Measurements from ENCODE around the gene LYL1. TPM values are rescaled to one million over a fixed set of nuclear protein-coding genes. Genes with fewer than 3 reads are reported as not detected.

Gene LYL1
- total RNA-seq, 2 donors from 2014 or later: 1.1 to 1.6 TPM

DNA sequence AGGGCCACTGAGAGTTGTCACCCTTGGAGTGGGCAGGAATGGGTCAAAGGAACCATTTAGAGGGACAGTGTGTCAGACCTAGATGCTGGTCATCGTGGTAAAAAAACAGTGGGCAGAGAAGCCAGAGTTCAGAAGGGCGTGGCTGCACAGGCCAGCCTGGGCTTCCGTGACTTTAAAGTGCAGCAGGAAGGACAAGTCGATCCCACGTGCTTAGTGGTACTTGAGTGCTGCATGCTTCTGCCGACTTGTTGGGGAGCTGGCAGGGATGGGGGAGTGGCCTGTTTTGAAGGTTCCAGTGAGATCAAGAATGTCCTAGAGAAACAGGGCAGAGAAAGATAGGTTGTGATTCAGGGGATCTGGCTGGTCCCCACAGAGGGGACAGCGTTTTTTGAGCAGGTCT lies 17.0 kb downstream of the LYL1 start:
- no peak overlapping the region for H3K27ac Mint-ChIP-seq
- H3K9me3 Mint-ChIP-seq: no peaks in the 10 kb centered on the region
- no peaks in the 10 kb centered on the region for H3K36me3 Mint-ChIP-seq (ENCODE audit: low read depth)

GRCh38 chr19:13083627-13084026 lies 19.0 kb downstream of the LYL1 start:
- H3K9me3 Mint-ChIP-seq: no peaks in the 10 kb centered on the region
- no peaks in the 10 kb centered on the region for H3K4me1 Mint-ChIP-seq
- no peak for ATAC-seq (replicated peaks)
- H3K4me3 Mint-ChIP-seq: no peak overlapping the region
- no peaks in the 10 kb centered on the region for H3K27me3 Mint-ChIP-seq
- no peak overlapping the region for H3K27ac Mint-ChIP-seq
- no peaks in the 10 kb centered on the region for H3K36me3 Mint-ChIP-seq (ENCODE audit: low read depth)

More for the DNA sequence above, 17.0 kb downstream of the LYL1 start:
- no peak for ATAC-seq (replicated peaks)
- Mint-ChIP-seq H3K27me3 (no peaks in the 10 kb centered on the region), H3K4me1 (no peaks in the 10 kb centered on the region), H3K4me3 (no peak overlapping the region)

GRCh38 chr19:13083008-13083404 lies 19.7 kb downstream of the LYL1 start:
- Mint-ChIP-seq H3K27me3 (no peaks in the 10 kb centered on the region), H3K4me1 (no peaks in the 10 kb centered on the region), H3K36me3 (ENCODE audit: low read depth) (no peaks in the 10 kb centered on the region), H3K9me3 (no peaks in the 10 kb centered on the region), H3K4me3 (no peak overlapping the region), H3K27ac (no peak overlapping the region)
- ATAC-seq (replicated peaks): no peak

- no peak overlapping the region for H3K4me3 Mint-ChIP-seq
- H3K36me3 Mint-ChIP-seq (ENCODE audit: low read depth): no peaks in the 10 kb centered on the region
- H3K4me1 Mint-ChIP-seq: no peaks in the 10 kb centered on the region
- H3K9me3 Mint-ChIP-seq: no peaks in the 10 kb centered on the region
- H3K27me3 Mint-ChIP-seq: no peaks in the 10 kb centered on the region
- H3K27ac Mint-ChIP-seq: no peak overlapping the region
- no peak for ATAC-seq (replicated peaks)
Observed at GRCh38 chr19:13082192-13083007, 20.3 kb downstream of the LYL1 start.

DNA sequence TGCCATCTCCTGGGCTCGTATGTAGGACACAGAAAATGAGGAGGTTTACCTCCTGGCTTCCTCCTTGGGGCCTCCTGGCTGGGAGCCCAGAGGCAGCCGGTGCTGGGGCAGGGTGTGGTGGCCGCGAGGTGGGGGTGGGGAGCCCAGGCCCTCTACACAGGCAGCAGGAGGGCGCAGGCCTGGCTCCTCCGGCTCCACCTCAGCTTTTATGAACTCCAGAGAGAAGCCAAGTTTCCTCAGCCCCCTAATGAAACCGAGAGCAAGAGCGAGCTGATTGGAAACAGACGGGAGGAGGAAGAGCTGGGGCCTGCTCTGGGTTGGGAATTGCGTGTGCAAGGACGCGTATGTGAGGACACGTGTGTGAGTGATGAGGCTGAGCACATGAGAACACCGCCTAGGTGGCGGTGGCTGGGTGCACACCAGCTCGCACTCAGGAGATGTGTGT lies 23.1 kb downstream of the LYL1 start:
- ATAC-seq (replicated peaks): no peak
- Mint-ChIP-seq H3K4me1 (no peaks in the 10 kb centered on the region), H3K9me3 (no peaks in the 10 kb centered on the region), H3K27me3 (no peaks in the 10 kb centered on the region), H3K36me3 (ENCODE audit: low read depth) (no peaks in the 10 kb centered on the region), H3K4me3 (no peak overlapping the region), H3K27ac (no peak overlapping the region)

- H3K36me3 Mint-ChIP-seq (ENCODE audit: low read depth): no peaks in the 10 kb centered on the region
- no peak overlapping the region for H3K27ac Mint-ChIP-seq
- no peaks in the 10 kb centered on the region for H3K27me3 Mint-ChIP-seq
- H3K4me1 Mint-ChIP-seq: no peaks in the 10 kb centered on the region
- no peaks in the 10 kb centered on the region for H3K9me3 Mint-ChIP-seq
- H3K4me3 Mint-ChIP-seq: no peak overlapping the region
- ATAC-seq (replicated peaks): no peak
Observed at GRCh38 chr19:13078897-13079541, 23.6 kb downstream of the LYL1 start.

- H3K36me3 Mint-ChIP-seq (ENCODE audit: low read depth): no peaks in the 10 kb centered on the region
- no peak overlapping the region for H3K4me3 Mint-ChIP-seq
- H3K9me3 Mint-ChIP-seq: no peaks in the 10 kb centered on the region
- ATAC-seq (replicated peaks): no peak
- no peaks in the 10 kb centered on the region for H3K27me3 Mint-ChIP-seq
- no peak overlapping the region for H3K27ac Mint-ChIP-seq
- no peaks in the 10 kb centered on the region for H3K4me1 Mint-ChIP-seq
Observed at GRCh38 chr19:13078381-13078780, 24.3 kb downstream of the LYL1 start.

GRCh38 chr19:13077240-13077639 lies 25.4 kb downstream of the LYL1 start:
- H3K4me1 Mint-ChIP-seq: no peaks in the 10 kb centered on the region
- ATAC-seq (replicated peaks): no peak
- no peaks in the 10 kb centered on the region for H3K36me3 Mint-ChIP-seq (ENCODE audit: low read depth)
- no peaks in the 10 kb centered on the region for H3K9me3 Mint-ChIP-seq
- H3K27ac Mint-ChIP-seq: no peak overlapping the region
- peaks cover 3% of the 10 kb centered on the region for H3K27me3 Mint-ChIP-seq
- H3K4me3 Mint-ChIP-seq: no peak overlapping the region

DNA sequence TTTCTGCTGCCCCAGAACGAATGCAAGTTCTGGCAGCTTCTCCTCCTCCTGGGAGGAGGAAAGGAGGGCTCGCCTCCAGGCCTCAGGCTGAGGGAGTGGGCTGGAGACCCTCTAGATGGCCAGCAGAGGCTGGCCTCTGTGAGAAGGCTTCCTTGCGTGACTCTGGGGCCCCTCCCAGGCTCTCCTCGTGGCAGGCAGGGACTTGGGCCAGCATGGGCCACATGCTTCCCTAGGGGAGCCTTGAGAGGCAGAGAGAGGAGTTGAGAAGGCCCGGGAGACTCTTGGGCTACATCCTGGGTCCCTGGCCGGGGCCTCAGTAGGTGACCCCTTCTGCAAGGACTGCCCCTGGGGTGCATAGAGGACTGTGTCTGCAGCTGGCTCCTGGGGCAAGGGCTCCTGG lies 25.9 kb downstream of the LYL1 start:
- H3K4me1 Mint-ChIP-seq: no peaks in the 10 kb centered on the region
- peaks cover 3% of the 10 kb centered on the region for H3K27me3 Mint-ChIP-seq
- ATAC-seq (replicated peaks): no peak
- no peaks in the 10 kb centered on the region for H3K36me3 Mint-ChIP-seq (ENCODE audit: low read depth)
- H3K27ac Mint-ChIP-seq: no peak overlapping the region
- no peak overlapping the region for H3K4me3 Mint-ChIP-seq
- H3K9me3 Mint-ChIP-seq: no peaks in the 10 kb centered on the region

GRCh38 chr19:13076320-13076719 lies 26.3 kb downstream of the LYL1 start:
- no peak overlapping the region for H3K4me3 Mint-ChIP-seq
- no peaks in the 10 kb centered on the region for H3K36me3 Mint-ChIP-seq (ENCODE audit: low read depth)
- H3K27me3 Mint-ChIP-seq: peaks cover 3% of the 10 kb centered on the region
- no peaks in the 10 kb centered on the region for H3K4me1 Mint-ChIP-seq
- ATAC-seq (replicated peaks): no peak
- H3K9me3 Mint-ChIP-seq: no peaks in the 10 kb centered on the region
- H3K27ac Mint-ChIP-seq: no peak overlapping the region

DNA sequence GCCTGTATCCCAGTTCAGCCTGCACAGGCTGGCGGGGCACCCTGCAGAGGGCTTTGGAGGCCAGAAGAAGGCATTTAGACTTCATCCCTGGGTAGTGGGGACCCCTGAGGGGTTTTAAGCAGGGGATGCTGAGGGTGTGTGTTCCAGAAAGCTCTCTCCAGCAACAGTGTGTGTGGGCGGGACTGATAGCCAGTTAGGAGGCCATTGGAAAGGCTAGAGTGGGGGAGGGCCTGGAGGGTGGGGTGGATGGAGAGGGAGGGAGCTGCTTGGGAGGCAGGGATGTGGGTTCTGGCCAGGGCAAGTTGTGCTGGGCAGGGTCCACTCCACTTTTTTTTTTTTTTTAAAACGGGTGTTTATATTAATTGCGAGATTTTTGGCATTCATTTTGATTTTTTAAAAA lies 28.3 kb downstream of the LYL1 start:
- no peak overlapping the region for H3K4me3 Mint-ChIP-seq
- peaks cover 4% of the 10 kb centered on the region for H3K27me3 Mint-ChIP-seq
- no peak for ATAC-seq (replicated peaks)
- no peak overlapping the region for H3K27ac Mint-ChIP-seq
- H3K4me1 Mint-ChIP-seq: no peaks in the 10 kb centered on the region
- H3K9me3 Mint-ChIP-seq: no peaks in the 10 kb centered on the region
- H3K36me3 Mint-ChIP-seq (ENCODE audit: low read depth): no peaks in the 10 kb centered on the region

GRCh38 chr19:13073263-13073662 lies 29.4 kb downstream of the LYL1 start:
- Mint-ChIP-seq H3K4me1 (no peaks in the 10 kb centered on the region), H3K27ac (no peak overlapping the region), H3K27me3 (peaks cover 8% of the 10 kb centered on the region), H3K9me3 (no peaks in the 10 kb centered on the region), H3K4me3 (no peak overlapping the region), H3K36me3 (ENCODE audit: low read depth) (no peaks in the 10 kb centered on the region)
- no peak for ATAC-seq (replicated peaks)

GRCh38 chr19:13072188-13072908 lies 30.3 kb downstream of the LYL1 start:
- no peak overlapping the region for H3K27ac Mint-ChIP-seq
- no peaks in the 10 kb centered on the region for H3K9me3 Mint-ChIP-seq
- no peaks in the 10 kb centered on the region for H3K4me1 Mint-ChIP-seq
- no peak for ATAC-seq (replicated peaks)
- no peak overlapping the region for H3K4me3 Mint-ChIP-seq
- H3K27me3 Mint-ChIP-seq: peaks cover 11% of the 10 kb centered on the region
- H3K36me3 Mint-ChIP-seq (ENCODE audit: low read depth): no peaks in the 10 kb centered on the region

DNA sequence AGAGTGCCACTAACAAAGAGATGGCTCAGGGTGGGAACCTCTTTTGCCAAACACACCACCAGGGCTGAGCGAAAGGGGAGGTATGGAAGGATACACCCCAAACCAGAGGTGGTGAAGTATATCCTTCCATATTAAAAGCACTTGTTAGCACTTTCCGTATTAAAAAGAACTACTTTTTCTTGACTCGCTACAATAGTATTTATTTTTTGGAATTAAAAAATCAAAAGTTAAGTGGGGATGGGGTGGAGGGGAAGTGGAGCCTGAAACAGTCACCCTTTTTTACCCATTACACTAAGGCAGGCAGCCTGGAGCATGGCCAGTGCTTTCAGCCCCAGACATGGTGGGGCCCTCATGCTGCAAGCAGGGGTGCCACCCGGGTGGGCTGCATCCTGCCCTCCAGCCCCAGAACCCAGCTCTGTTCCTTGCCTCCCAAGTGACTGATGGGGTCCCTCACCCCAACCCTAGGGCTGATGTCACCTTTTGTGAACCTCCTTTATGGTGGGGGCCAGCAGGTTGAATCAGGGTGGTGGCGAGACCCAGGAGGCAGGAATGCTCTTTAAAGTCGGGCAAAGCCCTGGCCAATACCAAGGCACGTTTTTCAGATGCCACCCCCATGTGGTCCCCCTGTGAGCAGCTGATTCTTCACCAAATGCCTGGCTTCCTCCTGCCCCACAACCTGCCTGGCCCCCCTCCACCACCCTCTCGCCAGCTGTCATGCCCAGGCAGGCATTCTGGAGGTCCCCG lies 31.0 kb downstream of the LYL1 start:
- no peak overlapping the region for H3K27ac Mint-ChIP-seq

More for the DNA sequence above, 31.0 kb downstream of the LYL1 start:
- no peak for ATAC-seq (replicated peaks)
- Mint-ChIP-seq H3K27me3 (peaks cover 11% of the 10 kb centered on the region), H3K9me3 (no peaks in the 10 kb centered on the region), H3K4me1 (no peaks in the 10 kb centered on the region), H3K36me3 (ENCODE audit: low read depth) (no peaks in the 10 kb centered on the region), H3K4me3 (no peak overlapping the region)

Data from activated T-helper 17 cell treated with anti-CD3 and anti-CD28 coated beads, Interleukin-2, amount 50 U/mL, for 72 hours (primary cell).